NCI-H1105 (cell line): ENCODE data around the gene SLC25A51.
"Not testable (repeated sequence)": the region's sequence is repeated elsewhere in the genome, so short reads cannot be mapped to it uniquely, and the experiment has no call there.

Experiments used
- DNase-seq: peaks from one replicate; lab custom pipeline; 2025; lab: John Stamatoyannopoulos, UW

Gene SLC25A51

GRCh38 chr9:37905131-37905505 lies 1.2 kb upstream of the SLC25A51 start:
- no peak for DNase-seq

DNA sequence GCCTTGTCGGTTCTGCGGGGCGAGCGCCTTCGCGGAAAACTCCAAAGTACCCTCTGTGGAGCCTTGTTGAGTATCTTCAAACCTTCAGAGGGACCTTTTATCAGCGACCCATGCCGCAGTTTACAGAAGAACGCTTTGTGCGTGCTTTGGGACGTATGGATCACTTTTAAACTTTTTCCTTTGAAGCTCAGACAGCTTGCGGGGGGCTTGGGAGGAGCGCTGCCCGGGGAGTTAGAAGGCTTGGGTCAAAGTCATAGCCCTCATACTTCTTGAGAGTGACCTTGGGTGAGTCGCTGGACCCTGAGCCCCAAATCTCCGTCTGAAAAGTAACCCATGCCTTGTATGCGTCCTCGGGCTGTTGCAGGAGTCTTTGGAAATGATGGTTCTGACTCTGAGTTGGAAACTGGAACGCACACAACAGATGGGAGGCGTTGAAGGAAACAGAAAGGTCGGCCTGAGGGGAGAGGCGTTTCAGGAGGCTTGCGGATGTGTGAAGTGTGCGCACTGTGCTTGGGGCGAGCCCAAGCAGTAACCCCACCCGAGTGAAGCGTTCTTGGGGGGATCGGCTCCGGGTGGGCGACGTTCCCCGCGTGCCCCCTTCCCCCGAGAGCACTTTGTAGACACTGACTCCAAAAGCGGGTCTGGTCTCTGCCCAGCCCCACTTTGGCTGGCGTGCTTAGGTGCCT lies 661 bp upstream of the SLC25A51 start:
- no peak for DNase-seq

DNA sequence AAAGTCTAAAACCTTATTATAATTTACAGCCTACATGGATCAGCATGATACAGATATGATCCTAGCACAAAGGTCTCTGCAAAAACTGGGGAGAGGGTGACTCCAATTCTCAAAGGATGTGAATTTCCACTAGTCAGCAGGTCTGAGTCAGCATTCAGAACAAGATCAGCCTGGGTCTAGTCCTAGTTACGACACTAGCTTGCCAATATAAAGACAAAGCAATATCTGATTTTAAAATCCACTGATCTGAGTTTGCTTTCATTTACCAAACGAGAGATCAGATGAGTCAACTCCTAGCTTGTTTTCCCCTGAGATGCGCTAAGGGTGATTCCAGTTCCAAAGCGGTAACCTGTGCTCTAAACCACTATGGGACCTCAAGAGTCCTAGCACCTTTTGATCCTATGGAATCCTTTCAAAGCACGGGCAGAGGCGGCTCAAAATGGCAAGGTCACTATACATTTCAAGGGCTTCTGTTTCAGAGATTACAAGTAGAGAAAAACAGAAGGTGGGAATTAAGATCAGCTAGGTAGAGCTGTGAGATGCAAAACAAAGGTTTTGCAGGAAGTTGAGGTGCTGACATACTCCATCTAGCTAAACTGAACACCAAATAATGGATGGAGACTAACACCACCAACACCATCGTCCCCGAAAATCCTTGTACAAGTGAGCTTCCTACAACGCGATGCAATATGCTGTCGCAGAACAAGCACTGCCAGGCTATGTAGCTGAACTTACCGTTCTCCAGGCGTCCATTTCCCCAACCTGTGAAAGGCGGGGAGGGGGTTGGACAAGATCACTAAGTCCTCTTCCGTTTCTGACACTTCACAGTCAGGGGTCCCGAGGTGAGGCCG lies 906 bp downstream of the SLC25A51 start:
- DNase-seq: no peak

GRCh38 chr9:37902131-37902530 lies 1.8 kb downstream of the SLC25A51 start:
- no peak for DNase-seq

DNA sequence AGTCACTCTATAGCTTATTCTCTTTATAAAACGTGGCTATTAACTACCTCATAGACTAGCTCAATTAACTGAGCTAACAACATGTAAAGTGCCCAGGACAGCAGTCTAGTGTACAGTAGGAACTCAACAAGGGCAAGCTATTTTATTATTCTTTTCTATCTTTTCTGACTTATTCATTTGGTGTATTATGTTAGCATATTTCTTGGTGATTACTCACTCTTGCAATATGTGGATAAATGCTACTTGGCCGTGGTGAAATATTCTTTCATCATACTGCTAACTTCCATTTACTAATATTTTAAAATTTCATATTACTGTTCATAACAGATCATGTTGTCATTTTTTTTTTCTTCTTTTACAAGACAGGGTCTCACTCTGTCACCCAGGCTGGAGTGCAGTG lies 4.9 kb downstream of the SLC25A51 start:
- no peak for DNase-seq

DNA sequence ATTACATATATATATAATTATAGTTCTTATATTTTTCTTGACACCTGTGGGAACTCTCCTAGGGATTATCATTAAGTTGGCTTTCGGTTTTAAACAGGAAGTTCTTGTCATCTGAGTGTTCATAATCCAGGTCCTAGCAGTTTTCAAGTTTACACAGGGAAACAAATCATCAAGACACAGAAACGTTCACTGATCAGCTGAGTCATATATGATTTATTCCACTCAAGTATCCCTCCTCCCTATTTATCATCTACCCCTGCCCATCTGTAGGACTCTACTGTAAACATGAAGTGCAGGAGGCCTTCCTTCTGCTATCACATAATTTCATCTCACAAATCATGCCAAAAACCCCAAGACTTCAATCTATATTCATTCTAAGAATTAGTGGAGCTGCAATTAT lies 6.3 kb downstream of the SLC25A51 start:
- DNase-seq: no peak

- no peak for DNase-seq
Measured at GRCh38 chr9:37892063-37892462, 11.9 kb downstream of the SLC25A51 start.

GRCh38 chr9:37891042-37891441 lies 12.9 kb downstream of the SLC25A51 start:
- DNase-seq: not testable (repeated sequence)

DNA sequence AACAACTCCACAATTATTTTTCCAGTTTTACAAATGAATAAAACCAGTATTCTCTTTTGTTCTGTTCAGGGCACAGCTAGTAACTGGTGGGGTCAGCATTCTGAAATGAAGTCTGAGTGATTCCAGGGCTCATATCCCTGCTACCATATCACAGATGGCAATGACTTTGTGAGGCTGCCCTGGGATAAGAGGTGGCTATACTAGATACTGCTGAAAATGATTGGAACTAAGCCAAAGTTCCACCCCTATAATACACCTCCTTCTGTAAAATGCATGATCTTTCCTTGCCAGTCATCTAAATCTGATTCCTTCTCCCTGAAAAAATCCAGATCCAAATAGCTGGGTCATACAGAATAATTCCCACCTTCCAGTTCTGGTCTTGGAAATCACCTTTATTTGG lies 14.4 kb downstream of the SLC25A51 start:
- no peak for DNase-seq

GRCh38 chr9:37887977-37888583 lies 15.8 kb downstream of the SLC25A51 start:
- not testable (repeated sequence) for DNase-seq

DNA sequence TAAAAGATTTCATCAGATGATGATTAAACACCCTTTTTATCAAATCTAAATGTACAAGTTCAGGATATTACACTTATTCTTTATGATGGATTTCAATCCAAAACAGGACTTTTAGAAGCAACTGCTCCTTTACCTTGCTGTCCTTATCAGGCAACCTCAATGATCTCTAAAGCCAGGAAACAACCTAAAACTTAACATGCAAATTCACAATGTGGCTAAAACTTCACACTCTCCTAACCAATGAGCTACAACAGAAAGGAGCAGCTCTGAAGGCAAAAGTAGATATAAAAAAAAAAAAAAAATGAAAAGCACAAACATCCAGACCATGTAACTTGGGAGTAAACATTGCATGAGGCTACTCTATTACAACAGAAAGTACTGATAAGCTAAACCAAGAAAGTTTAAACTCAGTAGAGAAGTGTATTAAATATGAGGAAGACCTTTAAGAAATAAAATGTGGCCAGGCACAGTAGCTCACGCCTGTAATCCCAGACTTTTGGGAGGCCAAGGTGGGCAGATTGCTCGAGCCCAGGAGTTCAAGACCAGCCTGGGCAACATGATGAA lies 22.9 kb downstream of the SLC25A51 start:
- no peak for DNase-seq

- no peak for DNase-seq
Measured at GRCh38 chr9:37876376-37876775, 27.6 kb downstream of the SLC25A51 start.

GRCh38 chr9:37873955-37874354 lies 30.0 kb downstream of the SLC25A51 start:
- DNase-seq: no peak

GRCh38 chr9:37870799-37871176 lies 33.1 kb downstream of the SLC25A51 start:
- no peak for DNase-seq

DNA sequence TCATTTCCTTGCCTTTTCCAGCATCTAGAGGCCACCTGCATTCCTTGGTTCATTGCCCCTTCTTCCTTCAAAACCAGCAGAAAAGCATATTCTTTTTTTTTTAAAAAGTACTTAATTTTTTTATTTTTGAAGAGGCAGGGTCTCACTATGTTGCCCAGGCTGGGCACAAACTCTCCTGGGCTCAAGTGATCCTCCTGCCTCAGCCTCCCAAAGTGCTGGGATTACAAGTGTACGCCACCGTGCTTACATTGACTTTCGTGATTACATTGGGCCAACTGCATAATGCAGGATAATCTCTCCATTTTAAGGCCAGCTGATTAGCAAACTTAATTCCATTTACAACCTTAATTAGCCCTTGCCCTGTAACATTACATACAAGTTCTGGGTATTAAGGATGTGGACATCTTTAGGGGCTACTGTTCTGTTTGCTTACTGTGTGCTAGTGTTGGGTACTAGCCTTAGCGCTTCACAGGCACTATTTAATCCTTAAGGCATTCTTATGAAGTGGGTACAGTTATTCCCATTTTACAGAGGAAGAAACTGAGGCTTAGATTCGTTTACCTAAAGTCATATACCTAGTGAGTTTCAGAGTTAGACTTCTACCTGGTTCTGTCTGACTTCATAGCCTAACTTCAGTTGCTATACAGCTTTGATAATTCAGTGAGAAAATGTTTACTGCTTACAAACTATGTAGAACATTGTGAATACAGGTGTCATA lies 33.7 kb downstream of the SLC25A51 start:
- no peak for DNase-seq

- no peak for DNase-seq
Measured at GRCh38 chr9:37862530-37862929, 41.4 kb downstream of the SLC25A51 start.

DNA sequence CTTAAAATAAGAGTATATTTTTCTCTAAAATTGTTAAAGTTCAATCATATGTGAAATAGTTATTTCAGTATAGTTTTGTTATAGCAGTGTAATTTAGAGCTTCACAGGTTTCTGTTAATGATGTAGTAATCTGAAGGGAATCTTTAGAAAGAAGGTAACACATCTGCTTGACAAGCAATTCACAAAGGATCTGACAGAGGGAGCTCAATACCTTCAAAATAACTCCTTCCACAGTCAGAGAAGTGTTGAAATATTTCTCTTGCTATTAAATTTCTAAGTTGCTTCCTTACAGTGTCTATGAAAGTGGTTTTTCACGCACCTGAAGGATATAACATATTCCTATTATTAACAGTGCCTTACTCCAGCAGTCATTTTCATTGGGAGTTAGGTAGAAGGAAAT lies 44.9 kb downstream of the SLC25A51 start:
- no peak for DNase-seq

- DNase-seq: no peak
Measured at GRCh38 chr9:37856551-37856950, 47.4 kb downstream of the SLC25A51 start.

GRCh38 chr9:37852222-37852621 lies 51.7 kb downstream of the SLC25A51 start:
- no peak for DNase-seq

GRCh38 chr9:37840560-37841194 lies 63.2 kb downstream of the SLC25A51 start:
- no peak for DNase-seq
